Measurements from ENCODE around the gene CHST11.
A peak's percentile ranks its signal among the peaks of the same experiment; 100 is the strongest.

CHST11 gene

GRCh38 chr12:104480826-104481440 lies 24.2 kb downstream of the CHST11 start:
- no peak for DNase-seq (ENCODE audit: low read depth, low spot score)

- DNase-seq (ENCODE audit: low read depth, low spot score), result no peak
These were observed 25.4 kb downstream of the CHST11 start for GRCh38 chr12:104482113-104482512.

GRCh38 chr12:104482748-104483147 lies 26.0 kb downstream of the CHST11 start:
- no peak for DNase-seq (ENCODE audit: low read depth, low spot score)

- DNase-seq (ENCODE audit: low read depth, low spot score), result no peak
These were observed 27.3 kb downstream of the CHST11 start for GRCh38 chr12:104484079-104484478.

- DNase-seq (ENCODE audit: low read depth, low spot score), result no peak
These were observed 29.1 kb downstream of the CHST11 start for GRCh38 chr12:104485651-104486362.

- DNase-seq (ENCODE audit: low read depth, low spot score), result no peak
These were observed 29.6 kb downstream of the CHST11 start for GRCh38 chr12:104486363-104486750.

GRCh38 chr12:104486943-104487819 lies 30.4 kb downstream of the CHST11 start:
- no peak for DNase-seq (ENCODE audit: low read depth, low spot score)

GRCh38 chr12:104488374-104488773 lies 31.6 kb downstream of the CHST11 start:
- no peak for DNase-seq (ENCODE audit: low read depth, low spot score)

- no peak for DNase-seq (ENCODE audit: low read depth, low spot score)
These were observed 33.4 kb downstream of the CHST11 start for GRCh38 chr12:104490186-104490585.

GRCh38 chr12:104490850-104491249 lies 34.1 kb downstream of the CHST11 start:
- DNase-seq (ENCODE audit: low read depth, low spot score), result no peak

GRCh38 chr12:104493496-104493895 lies 36.7 kb downstream of the CHST11 start:
- no peak for DNase-seq (ENCODE audit: low read depth, low spot score)

GRCh38 chr12:104494137-104494792 lies 37.5 kb downstream of the CHST11 start:
- no peak for DNase-seq (ENCODE audit: low read depth, low spot score)

GRCh38 chr12:104494793-104495158 lies 38.0 kb downstream of the CHST11 start:
- peak; percentile 33 for DNase-seq (ENCODE audit: low read depth, low spot score)

- no peak for DNase-seq (ENCODE audit: low read depth, low spot score)
These were observed 39.0 kb downstream of the CHST11 start for GRCh38 chr12:104495786-104496185.

- no peak for DNase-seq (ENCODE audit: low read depth, low spot score)
These were observed 39.6 kb downstream of the CHST11 start for GRCh38 chr12:104496336-104496735.

GRCh38 chr12:104498211-104498801 lies 41.6 kb downstream of the CHST11 start:
- no peak for DNase-seq (ENCODE audit: low read depth, low spot score)

- no peak for DNase-seq (ENCODE audit: low read depth, low spot score)
These were observed 43.1 kb downstream of the CHST11 start for GRCh38 chr12:104499668-104500332.

- no peak for DNase-seq (ENCODE audit: low read depth, low spot score)
These were observed 44.4 kb downstream of the CHST11 start for GRCh38 chr12:104501115-104501514.

GRCh38 chr12:104501660-104502059 lies 44.9 kb downstream of the CHST11 start:
- DNase-seq (ENCODE audit: low read depth, low spot score), result no peak

GRCh38 chr12:104502217-104502616 lies 45.5 kb downstream of the CHST11 start:
- DNase-seq (ENCODE audit: low read depth, low spot score), result no peak

GRCh38 chr12:104502638-104503037 lies 45.9 kb downstream of the CHST11 start:
- no peak for DNase-seq (ENCODE audit: low read depth, low spot score)

Measured in smooth muscle cell of the brain vasculature (primary cell).